Activated naive CD8-positive, alpha-beta T cell treated with anti-CD3 and anti-CD28 coated beads, Interleukin-2, amount 50 U/mL, for 24 hours (primary cell): Measurements from ENCODE around the gene SLMAP.

Source experiments
- ATAC-seq: fragments of 150-1000 bp; cut with Tn5 transposase; one replicate; pipeline ENCODE4 v1.10.0; 2021
- DNase-seq: peaks from one replicate; pipeline ENCODE4 v3.0.0; 2021
- H3K27ac Mint-ChIP-seq: one replicate; pipeline ENCODE4 v1.8.0; 2021; ENCODE audit warnings: mild to moderate bottlenecking, mixed read lengths
- H3K27me3 Mint-ChIP-seq: one replicate; pipeline ENCODE4 v1.8.0; 2021; ENCODE audit warnings: mixed read lengths
- H3K36me3 Mint-ChIP-seq: one replicate; pipeline ENCODE4 v1.8.0; 2021; ENCODE audit warnings: low read depth, mixed read lengths
- H3K4me1 Mint-ChIP-seq: one replicate; pipeline ENCODE4 v1.8.0; 2021; ENCODE audit warnings: mixed read lengths
- H3K4me3 Mint-ChIP-seq: one replicate; pipeline ENCODE4 v1.8.0; 2021; ENCODE audit warnings: mild to moderate bottlenecking, moderate library complexity, mixed read lengths
- H3K9me3 Mint-ChIP-seq: one replicate; pipeline ENCODE4 v1.8.0; 2021; ENCODE audit warnings: mixed read lengths

SLMAP gene

DNA sequence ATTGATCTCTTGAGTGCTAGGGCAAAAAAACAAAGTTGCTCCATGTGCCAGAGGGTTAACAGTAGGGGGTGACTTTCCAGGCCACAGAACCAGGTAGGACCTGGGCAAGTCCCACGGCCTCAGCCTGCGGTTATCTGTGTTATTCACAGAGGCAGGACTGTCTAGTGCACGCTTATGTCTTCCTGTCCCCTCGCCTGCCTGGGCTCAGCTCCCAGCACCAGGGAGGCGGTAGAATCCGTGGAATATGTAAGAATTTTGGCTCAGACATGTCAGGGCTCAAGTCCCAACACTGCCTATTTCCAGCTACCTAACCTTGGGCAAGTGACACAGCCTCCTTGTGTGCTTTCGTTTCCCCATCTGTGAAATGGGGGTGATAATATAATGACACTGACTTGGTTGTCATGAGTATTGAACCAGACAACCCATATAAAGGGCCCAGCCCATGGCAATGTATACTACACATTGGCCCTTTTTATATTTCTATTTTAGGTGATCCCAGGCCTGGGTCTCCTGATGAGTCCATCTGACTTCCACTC, 207.8 kb downstream of the SLMAP start:
- ATAC-seq (no peak), DNase-seq (no peak)
- H3K27ac Mint-ChIP-seq: no peak overlapping the region
- no peaks in the 10 kb centered on the region for H3K36me3 Mint-ChIP-seq
- H3K4me1 Mint-ChIP-seq: peaks cover 16% of the 10 kb centered on the region
- no peaks in the 10 kb centered on the region for H3K27me3 Mint-ChIP-seq
- H3K4me3 Mint-ChIP-seq: no peak overlapping the region
- no peaks in the 10 kb centered on the region for H3K9me3 Mint-ChIP-seq

DNA sequence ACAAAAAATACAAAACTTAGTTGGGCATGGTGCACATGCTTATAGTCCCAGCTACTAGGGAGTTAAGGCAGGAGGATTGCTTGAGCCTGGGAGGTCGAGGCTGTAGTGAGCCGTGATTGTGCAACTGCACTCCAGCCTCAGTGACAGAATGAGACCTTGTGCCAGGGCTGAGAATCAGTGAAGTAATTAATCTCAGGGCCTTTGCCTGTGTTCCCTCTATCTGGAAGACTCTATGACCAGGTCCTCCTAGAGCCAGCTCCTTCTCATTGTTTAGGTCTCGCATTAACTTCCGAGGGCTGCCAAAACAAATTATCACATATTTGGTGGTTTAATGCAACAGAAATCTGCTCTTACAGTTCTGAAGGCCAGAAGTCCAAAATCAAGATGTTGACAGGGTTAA, 210.7 kb downstream of the SLMAP start:
- H3K4me1 Mint-ChIP-seq: peaks cover 8% of the 10 kb centered on the region
- ATAC-seq: no peak
- H3K27ac Mint-ChIP-seq: no peak overlapping the region
- no peak for DNase-seq
- no peaks in the 10 kb centered on the region for H3K9me3 Mint-ChIP-seq
- H3K27me3 Mint-ChIP-seq: no peaks in the 10 kb centered on the region
- no peak overlapping the region for H3K4me3 Mint-ChIP-seq
- no peaks in the 10 kb centered on the region for H3K36me3 Mint-ChIP-seq

- H3K27ac Mint-ChIP-seq: no peak overlapping the region
- no peak for DNase-seq
- H3K4me3 Mint-ChIP-seq: no peak overlapping the region
- peaks cover 8% of the 10 kb centered on the region for H3K4me1 Mint-ChIP-seq
- no peak for ATAC-seq
- no peaks in the 10 kb centered on the region for H3K36me3 Mint-ChIP-seq
- H3K27me3 Mint-ChIP-seq: no peaks in the 10 kb centered on the region
- H3K9me3 Mint-ChIP-seq: no peaks in the 10 kb centered on the region
These were observed 211.5 kb downstream of the SLMAP start for GRCh38 chr3:57967590-57967989.

DNA sequence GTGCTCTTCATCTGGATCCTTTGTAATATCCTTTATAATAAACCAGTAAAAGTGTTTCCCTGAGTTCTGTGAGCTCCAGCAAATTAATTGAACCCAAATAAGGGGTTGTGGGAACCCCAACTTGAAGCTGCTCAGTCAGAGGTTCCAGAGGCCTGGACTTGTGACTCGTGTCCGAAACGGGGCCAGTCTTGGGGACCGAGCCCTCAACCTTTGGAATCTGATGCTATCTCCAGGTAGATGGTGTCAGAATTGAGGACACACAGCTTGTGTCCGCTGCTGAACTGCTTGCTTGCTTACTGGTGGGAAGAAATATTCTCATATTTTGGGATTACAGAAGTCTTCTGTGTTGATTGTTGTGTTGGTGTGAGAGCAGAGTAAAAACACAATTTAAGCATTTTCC, 212.4 kb downstream of the SLMAP start:
- Mint-ChIP-seq H3K4me1 (peaks cover 8% of the 10 kb centered on the region), H3K27me3 (no peaks in the 10 kb centered on the region), H3K36me3 (no peaks in the 10 kb centered on the region), H3K27ac (no peak overlapping the region), H3K9me3 (no peaks in the 10 kb centered on the region), H3K4me3 (no peak overlapping the region)
- DNase-seq: no peak
- ATAC-seq: no peak

GRCh38 chr3:57971975-57972374, 215.9 kb downstream of the SLMAP start:
- ATAC-seq: no peak
- Mint-ChIP-seq H3K27ac (no peak overlapping the region), H3K27me3 (no peaks in the 10 kb centered on the region)

GRCh38 chr3:57972531-57973111, 216.5 kb downstream of the SLMAP start:
- Mint-ChIP-seq H3K27ac (no peak overlapping the region), H3K4me3 (no peak overlapping the region), H3K27me3 (no peaks in the 10 kb centered on the region), H3K4me1 (peaks cover 3% of the 10 kb centered on the region), H3K9me3 (no peaks in the 10 kb centered on the region), H3K36me3 (no peaks in the 10 kb centered on the region)
- ATAC-seq (no peak), DNase-seq (no peak)

More at GRCh38 chr3:57971975-57972374, 215.9 kb downstream of the SLMAP start:
- no peaks in the 10 kb centered on the region for H3K9me3 Mint-ChIP-seq
- H3K36me3 Mint-ChIP-seq: no peaks in the 10 kb centered on the region
- no peak for DNase-seq
- peaks cover 8% of the 10 kb centered on the region for H3K4me1 Mint-ChIP-seq
- no peak overlapping the region for H3K4me3 Mint-ChIP-seq

- Mint-ChIP-seq H3K4me3 (no peak overlapping the region), H3K4me1 (no peaks in the 10 kb centered on the region), H3K27me3 (no peaks in the 10 kb centered on the region), H3K9me3 (no peaks in the 10 kb centered on the region), H3K27ac (no peak overlapping the region), H3K36me3 (no peaks in the 10 kb centered on the region)
- ATAC-seq: no peak
- no peak for DNase-seq
These were observed 217.8 kb downstream of the SLMAP start for GRCh38 chr3:57973715-57974477.

- no peaks in the 10 kb centered on the region for H3K9me3 Mint-ChIP-seq
- no peak overlapping the region for H3K27ac Mint-ChIP-seq
- ATAC-seq: no peak
- H3K27me3 Mint-ChIP-seq: no peaks in the 10 kb centered on the region
- H3K36me3 Mint-ChIP-seq: no peaks in the 10 kb centered on the region
- DNase-seq: no peak
- H3K4me3 Mint-ChIP-seq: no peak overlapping the region
- H3K4me1 Mint-ChIP-seq: no peaks in the 10 kb centered on the region
These were observed 218.8 kb downstream of the SLMAP start for GRCh38 chr3:57974796-57975388.

DNA sequence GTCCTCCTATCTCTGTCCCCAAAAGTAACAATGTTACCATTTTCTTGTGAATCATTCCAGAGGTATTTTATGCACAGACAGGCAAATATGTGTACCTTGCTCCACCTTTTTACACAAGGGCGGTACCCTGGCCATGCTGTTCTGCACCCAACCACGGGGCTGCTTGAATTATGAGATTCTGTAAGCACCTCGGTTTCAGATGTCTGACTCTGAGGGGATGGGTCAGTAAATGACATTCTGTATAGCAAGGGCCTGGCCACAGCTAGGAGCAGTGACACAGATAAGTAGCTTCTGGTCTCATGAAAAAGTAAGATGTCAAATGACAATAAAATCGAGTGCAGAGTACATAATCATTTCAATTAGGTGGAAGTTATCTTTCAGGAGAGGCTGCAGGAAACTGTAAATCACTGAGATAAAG, 221.7 kb downstream of the SLMAP start:
- H3K27me3 Mint-ChIP-seq: no peaks in the 10 kb centered on the region
- no peak for ATAC-seq
- no peaks in the 10 kb centered on the region for H3K36me3 Mint-ChIP-seq
- no peaks in the 10 kb centered on the region for H3K9me3 Mint-ChIP-seq
- H3K4me1 Mint-ChIP-seq: peaks cover 6% of the 10 kb centered on the region
- no peak for DNase-seq
- H3K27ac Mint-ChIP-seq: no peak overlapping the region
- no peak overlapping the region for H3K4me3 Mint-ChIP-seq

- ATAC-seq: no peak
- peaks cover 11% of the 10 kb centered on the region for H3K4me1 Mint-ChIP-seq
- H3K9me3 Mint-ChIP-seq: no peaks in the 10 kb centered on the region
- H3K27me3 Mint-ChIP-seq: no peaks in the 10 kb centered on the region
- H3K4me3 Mint-ChIP-seq: no peak overlapping the region
- DNase-seq: no peak
- no peak overlapping the region for H3K27ac Mint-ChIP-seq
- no peaks in the 10 kb centered on the region for H3K36me3 Mint-ChIP-seq
These were observed 222.2 kb downstream of the SLMAP start for GRCh38 chr3:57978316-57978715.
